Kidney tubule cell (primary cell): ENCODE data around the gene ANKRD31.
"Not testable (repeated sequence)": the region's sequence is repeated elsewhere in the genome, so short reads cannot be mapped to it uniquely, and the experiment has no call there.

Experiments used
- DNase-seq: peaks from one replicate; pipeline ENCODE4 v3.0.0-alpha.2; 2018; ENCODE audit warnings: low spot score

Gene ANKRD31

GRCh38 chr5:75236322-75237316 lies at the start of gene ANKRD31:
ANKRD31 (minus strand) TSS chr5:75236878; CDS start chr5:75236686, 192 bp downstream.
- peak; percentile 87 for DNase-seq

- no peak for DNase-seq
Observed at GRCh38 chr5:75286211-75286773, 49.6 kb upstream of the ANKRD31 start.

- peak; percentile 54 for DNase-seq
Observed at GRCh38 chr5:75282581-75282980, 45.9 kb upstream of the ANKRD31 start.

- peak; percentile 97 for DNase-seq
Observed at GRCh38 chr5:75281716-75282465, 45.2 kb upstream of the ANKRD31 start.

GRCh38 chr5:75279321-75279720 lies 42.6 kb upstream of the ANKRD31 start:
- no peak for DNase-seq

GRCh38 chr5:75277463-75277862 lies 40.8 kb upstream of the ANKRD31 start:
- peak; percentile 28 for DNase-seq

GRCh38 chr5:75275756-75276155 lies 39.1 kb upstream of the ANKRD31 start:
- no peak for DNase-seq

- DNase-seq, result no peak
Observed at GRCh38 chr5:75275147-75275546, 38.5 kb upstream of the ANKRD31 start.

- no peak for DNase-seq
Observed at GRCh38 chr5:75274486-75274885, 37.8 kb upstream of the ANKRD31 start.

GRCh38 chr5:75270605-75271004 lies 33.9 kb upstream of the ANKRD31 start:
- DNase-seq, result not testable (repeated sequence)

- DNase-seq, result peak; percentile 64
Observed at GRCh38 chr5:75265731-75266130, 29.1 kb upstream of the ANKRD31 start.

- peak; percentile 91 for DNase-seq
Observed at GRCh38 chr5:75262271-75262670, 25.6 kb upstream of the ANKRD31 start.

GRCh38 chr5:75260708-75261107 lies 24.0 kb upstream of the ANKRD31 start:
- DNase-seq, result peak; percentile 89

GRCh38 chr5:75250452-75250851 lies 13.8 kb upstream of the ANKRD31 start:
- DNase-seq, result not testable (repeated sequence)

GRCh38 chr5:75245023-75245422 lies 8.3 kb upstream of the ANKRD31 start:
- DNase-seq, result no peak

- no peak for DNase-seq
Observed at GRCh38 chr5:75243510-75243909, 6.8 kb upstream of the ANKRD31 start.

GRCh38 chr5:75243100-75243499 lies 6.4 kb upstream of the ANKRD31 start:
- no peak for DNase-seq

- no peak for DNase-seq
Observed at GRCh38 chr5:75242067-75242466, 5.4 kb upstream of the ANKRD31 start.

- peak; percentile 86 for DNase-seq
Observed at GRCh38 chr5:75239681-75240080, 3.0 kb upstream of the ANKRD31 start.

- no peak for DNase-seq
Observed at GRCh38 chr5:75235711-75236110, 967 bp downstream of the ANKRD31 start.

GRCh38 chr5:75234251-75234650 lies 2.4 kb downstream of the ANKRD31 start:
- DNase-seq, result peak; percentile 56

GRCh38 chr5:75226916-75227315 lies 9.8 kb downstream of the ANKRD31 start:
- no peak for DNase-seq

- DNase-seq, result no peak
Observed at GRCh38 chr5:75225506-75225905, 11.2 kb downstream of the ANKRD31 start.
